ENCODE results near the gene CD1C.
"Not testable (repeated sequence)": the region's sequence is repeated elsewhere in the genome, so short reads cannot be mapped to it uniquely, and the experiment has no call there.

Gene CD1C

DNA sequence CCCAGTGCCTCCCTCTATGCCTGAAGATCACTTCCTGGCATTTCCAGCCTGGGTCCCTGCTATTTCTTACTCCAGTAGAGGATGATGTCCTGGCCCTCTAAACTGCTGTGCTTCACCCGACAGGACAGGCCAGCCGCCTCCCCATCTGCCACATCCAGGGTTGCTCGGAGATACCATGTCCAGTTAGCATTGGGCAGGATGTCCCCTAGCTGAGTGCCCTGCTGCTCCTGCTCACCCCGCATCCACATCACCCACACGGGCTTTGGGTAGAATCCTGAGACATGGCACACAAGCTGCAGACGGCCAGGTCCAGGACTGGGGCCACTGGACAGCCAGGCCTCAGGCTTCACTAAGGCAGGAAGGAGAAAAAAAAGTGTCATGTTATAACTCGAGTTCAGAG, 39.6 kb downstream of the CD1C start:
- DNase-seq (ENCODE audit: low read depth) = no peak

DNA sequence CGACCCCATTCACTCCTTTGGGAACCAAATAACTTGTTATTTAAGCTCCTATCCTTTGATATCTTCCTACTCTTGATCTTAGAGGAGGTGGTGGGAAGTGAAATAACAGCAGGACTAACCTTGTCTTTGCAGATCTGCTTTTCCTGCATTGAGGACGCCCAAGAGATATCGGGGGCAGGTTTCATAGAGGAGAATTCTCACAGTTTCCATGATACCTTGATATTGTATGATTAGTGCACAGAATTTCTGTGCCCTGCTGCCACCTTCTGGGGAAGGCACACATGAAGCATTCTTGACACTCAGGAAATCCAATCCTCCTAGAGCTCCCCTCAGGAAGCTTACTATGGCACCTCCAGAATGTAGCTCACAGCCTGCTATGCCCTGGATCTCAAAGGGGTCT, 40.0 kb downstream of the CD1C start:
- DNase-seq (ENCODE audit: low read depth) = no peak

DNA sequence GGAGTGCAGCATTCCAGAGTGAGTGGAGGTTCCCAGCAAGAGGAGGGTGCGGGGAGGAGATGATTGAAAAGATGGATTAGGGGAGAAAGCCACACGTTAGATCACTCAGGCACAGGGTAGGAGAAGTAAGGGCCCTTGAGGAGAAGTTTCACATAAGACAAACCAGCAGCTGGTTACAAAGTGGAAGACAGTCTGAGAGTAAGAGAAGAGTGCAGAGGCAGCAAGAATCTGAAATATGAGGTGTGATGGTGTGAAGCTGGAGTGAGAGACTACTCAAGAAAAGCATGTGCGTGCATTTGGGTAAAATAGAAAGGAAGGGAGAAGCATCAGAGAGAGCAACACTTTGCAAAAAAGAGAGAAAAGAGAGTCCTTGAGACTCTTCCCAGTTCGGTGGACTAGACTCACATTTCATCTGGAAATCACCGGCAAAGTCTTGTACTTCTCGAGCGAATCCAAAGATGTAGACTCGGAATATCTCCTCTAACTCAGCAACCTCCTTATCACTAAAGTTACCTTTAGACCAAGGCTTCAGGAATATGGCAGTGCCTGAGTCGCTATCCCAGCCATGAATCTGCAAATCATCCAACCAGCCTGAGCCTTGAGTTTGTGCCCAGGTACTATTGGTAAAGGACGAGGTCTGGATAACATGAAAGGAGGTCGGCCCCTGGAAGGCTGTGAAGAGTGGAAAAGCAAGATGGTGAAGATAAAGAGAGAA, 40.8 kb downstream of the CD1C start:
- DNase-seq (ENCODE audit: low read depth) = no peak

DNA sequence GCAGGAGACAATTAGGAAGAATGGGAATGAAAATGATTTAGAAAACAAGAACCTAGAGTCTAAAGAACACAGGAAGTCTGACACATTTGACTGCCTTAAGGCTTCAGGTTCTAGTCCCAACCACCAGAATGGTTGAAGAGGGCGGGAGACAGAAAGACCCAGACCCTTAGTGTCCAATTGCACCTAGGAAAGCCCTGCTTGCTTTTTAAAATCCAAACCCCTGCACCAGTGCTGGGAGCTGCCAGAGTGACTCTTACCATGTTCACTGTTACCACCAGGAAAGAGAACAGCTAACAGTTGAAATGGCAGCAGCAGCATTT, 41.3 kb downstream of the CD1C start:
- DNase-seq (ENCODE audit: low read depth) = no peak

DNA sequence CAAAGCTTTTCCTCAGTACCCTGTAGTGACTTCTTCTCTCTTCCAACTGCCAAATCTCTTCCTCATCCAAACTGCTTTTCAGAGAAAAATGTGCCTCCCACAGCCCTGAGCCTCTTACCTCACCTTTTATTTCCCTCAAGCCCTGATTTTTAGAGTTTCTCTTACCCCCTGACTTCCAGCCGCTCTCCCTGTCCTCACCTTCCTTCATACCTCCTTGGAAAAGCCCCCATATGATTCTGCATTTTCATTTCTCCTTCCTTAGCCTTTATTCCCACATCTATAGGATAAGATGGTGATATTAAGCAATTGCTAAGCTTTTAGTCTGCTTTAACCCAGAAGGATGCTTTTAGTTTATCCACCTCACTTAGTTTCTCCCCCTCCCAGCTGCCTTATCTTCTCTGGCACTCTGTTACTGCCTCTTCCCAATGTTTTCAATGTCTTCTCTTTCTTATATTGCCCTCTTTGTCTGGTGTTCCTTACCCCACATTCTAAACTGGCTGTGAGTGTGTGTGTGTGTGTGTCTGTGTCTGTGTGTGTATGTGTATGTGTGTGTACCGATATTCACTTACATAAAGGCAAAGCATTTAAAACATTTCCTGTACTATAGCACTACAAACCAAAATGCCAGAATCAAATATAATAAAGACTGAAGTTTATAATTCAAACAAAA, 41.9 kb downstream of the CD1C start, which contains the start of gene CD1B:
TSS of gene CD1B (minus strand) at position 51 of the 670 bp plus-strand sequence. CDS start 108 bp downstream, outside the sequence.
- no peak for DNase-seq (ENCODE audit: low read depth)

DNA sequence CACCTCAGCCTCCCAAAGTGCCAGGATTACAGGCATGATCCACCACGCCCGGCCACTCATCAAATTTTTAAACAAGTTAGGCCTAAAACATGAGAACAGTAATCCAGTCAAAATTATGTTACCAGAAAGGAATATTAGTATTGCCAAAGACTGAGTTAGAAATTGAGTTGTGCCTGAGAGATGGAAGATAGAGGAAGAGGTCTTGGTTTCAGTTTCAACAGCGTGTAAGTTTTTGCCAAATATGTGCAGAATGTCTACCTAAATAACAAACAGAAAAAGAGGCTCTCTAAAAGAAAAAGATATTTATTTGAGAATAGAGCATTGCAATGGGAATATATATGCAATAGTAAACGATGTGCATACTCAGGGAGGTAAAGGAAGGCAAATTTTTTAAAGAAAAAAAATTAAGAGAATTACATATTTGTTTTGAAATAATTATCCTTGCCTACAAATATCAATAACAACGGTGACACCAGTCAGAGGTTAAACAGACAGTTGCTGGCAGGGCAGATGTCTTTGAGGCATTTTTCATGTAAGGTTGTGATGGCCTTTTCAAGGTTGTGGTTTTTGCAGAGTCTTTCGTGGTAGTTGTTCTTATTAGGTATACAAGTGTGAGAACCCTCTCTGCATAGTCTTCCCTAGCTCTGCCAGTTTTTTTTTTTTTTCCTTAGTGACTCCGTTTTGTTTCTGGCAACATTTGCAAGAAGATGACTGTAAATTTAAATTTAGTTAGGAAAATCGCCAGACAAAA, 43.9 kb downstream of the CD1C start:
- no peak for DNase-seq (ENCODE audit: low read depth)

DNA sequence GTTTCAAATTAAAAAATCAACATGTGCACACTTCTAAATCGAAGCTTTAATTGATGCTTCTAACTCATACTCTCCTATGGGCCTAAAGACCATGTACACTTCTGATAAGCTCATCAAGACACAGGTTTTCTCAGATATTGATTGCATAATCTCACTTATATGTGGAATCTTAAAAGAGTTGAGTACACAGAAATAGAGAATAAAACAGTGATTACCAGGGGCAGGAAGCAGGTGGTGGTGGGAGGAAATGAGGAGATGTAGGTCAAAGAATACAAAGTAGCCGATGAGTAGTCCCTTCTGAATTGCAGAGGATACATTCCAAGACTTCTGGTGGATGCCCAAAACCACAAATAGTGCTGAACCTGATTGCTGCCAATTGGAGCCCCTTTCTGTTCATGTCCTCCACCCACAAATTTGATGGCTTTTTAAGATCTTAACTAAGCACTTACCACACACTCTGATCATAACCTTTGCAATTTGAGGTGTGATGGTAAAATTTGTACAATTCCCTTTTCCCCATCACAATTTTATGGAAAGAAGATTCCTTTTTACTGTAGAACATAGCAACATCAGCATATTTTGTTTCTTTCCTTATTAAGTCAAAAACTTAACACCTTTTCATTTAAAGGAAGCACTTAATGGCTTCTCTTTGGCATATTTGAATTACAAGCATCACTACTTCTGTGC, 44.9 kb downstream of the CD1C start:
- DNase-seq (ENCODE audit: low read depth) = no peak

DNA sequence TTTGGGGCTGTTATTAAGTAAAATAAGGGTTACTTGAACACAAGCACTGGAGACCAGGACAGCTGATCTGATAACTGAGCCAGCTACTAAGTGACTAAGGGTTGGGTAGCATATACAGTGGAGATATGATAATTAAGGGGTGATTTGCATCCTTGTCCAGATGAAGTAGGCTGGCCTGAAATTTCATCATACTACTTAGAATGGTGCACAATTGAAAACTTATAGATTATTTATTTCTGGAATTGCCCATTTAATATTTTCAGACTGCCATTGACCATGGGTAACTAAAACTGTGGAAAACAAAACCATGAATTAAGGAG, 45.5 kb downstream of the CD1C start:
- no peak for DNase-seq (ENCODE audit: low read depth)

DNA sequence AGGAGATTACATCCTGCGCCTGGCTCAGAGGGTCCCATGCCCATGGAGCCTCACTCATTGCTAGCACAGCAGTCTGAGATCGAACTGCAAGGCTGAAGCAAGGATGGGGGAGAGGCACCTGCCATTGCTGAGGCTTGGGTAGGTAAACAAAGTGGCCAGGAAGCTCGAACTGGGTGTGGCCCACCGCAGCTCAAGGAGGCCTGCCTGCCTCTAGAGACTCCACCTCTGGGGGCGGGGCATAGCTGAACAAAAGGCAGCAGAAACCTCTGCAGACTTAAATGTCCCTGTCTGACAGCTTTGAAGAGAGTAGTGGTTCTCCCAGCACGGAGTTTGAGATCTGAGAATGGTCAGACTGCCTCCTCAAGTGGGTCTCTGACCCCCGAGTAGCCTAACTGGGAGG, 46.7 kb downstream of the CD1C start:
- DNase-seq (ENCODE audit: low read depth) = not testable (repeated sequence)

Data from stimulated activated CD8-positive, alpha-beta memory T cell treated with anti-CD3 and anti-CD28 coated beads, Interleukin-15, amount 100 ng/mL, for 1 hour (primary cell).